ENCODE data around the gene WDR36. TPM values are rescaled to one million over a fixed set of nuclear protein-coding genes. Genes with fewer than 3 reads are reported as not detected.

The WDR36 gene
- total and polyA plus RNA-seq, 2 of the 13 experiments (the other 11 are each of a cell fraction or from before 2014, with no cell fraction given): 18.2 to 40.6 TPM

DNA sequence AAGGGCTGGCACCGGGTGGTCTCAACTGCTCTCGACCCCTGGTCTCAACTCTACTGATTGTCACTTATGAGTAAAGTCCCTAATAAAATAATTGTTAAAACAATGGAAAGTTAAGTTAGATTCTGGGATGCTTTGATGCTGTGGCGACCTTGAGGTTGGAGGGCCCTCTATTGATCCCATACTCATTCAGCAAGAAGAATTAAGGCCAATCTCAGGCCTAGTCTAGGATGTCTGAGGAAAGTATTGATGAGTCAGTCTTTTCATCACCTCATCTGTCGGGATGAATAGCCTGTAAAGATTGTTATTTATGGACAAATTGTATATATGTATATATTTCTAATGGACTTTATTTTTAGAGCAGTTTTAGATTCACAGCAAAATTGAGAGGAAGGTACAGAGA is 50.8 kb downstream of the WDR36 start:
- no peak for TF ChIP-seq ELF1 (CRISPR knock-in tag; IDR thresholded peaks at IDR 0.05)
- 0 out of 2 replicates have a peak, but pooled peaks have one; percentile 11 for TF ChIP-seq MAFF (IDR thresholded peaks at IDR 0.05; ENCODE audit: low read depth, low read length)
- peak; percentile 29 to 54; a peak in 3 of 4 replicates for TF ChIP-seq MAFK (conservative IDR thresholded peaks at IDR 0.05 in 1 of 2, IDR thresholded peaks at IDR 0.05 in 1 of 2; ENCODE audit: low read length in 2 of 2)
- Histone ChIP-seq H3K79me2 (ENCODE audit: insufficient read depth, low read length) (no peaks in the 10 kb centered on the region), H4K20me1 (ENCODE audit: insufficient read depth, low read length) (no peaks in the 10 kb centered on the region), H3K9ac (ENCODE audit: insufficient read depth, low read depth, low read length) (no peak overlapping the region), H2AFZ (ENCODE audit: low read length) (no peak overlapping the region), H3K4me3 (replicated peaks in 1 of 3; ENCODE audit: insufficient read depth in 1 of 3, low read depth in 2 of 3, low read length in 3 of 3) (no peak overlapping the region), H3K4me2 (ENCODE audit: low read depth, low read length) (no peak overlapping the region), H3K4me1 (ENCODE audit: insufficient read depth, low read length) (no peaks in the 10 kb centered on the region), H3K27ac (ENCODE audit: extremely low read length, insufficient read depth, low read length) (no peak overlapping the region), H3K36me3 (replicated peaks in 1 of 2; ENCODE audit: control insufficient read depth in 1 of 2, insufficient read depth in 2 of 2, low read length in 2 of 2) (no peaks in the 10 kb centered on the region), H3K27me3 (ENCODE audit: control insufficient read depth in 1 of 2, insufficient read depth in 2 of 2, low read length in 2 of 2) (no peaks in the 10 kb centered on the region; a peak in 1 of 5 replicates), H3K9me3 (ENCODE audit: low read length) (no peaks in the 10 kb centered on the region)
- CTCF ChIA-PET (ENCODE audit: low intra/inter-chr PET ratio, low total read pairs): no interaction called here
- DNase-seq (ENCODE audit: low spot score) (no peak), ATAC-seq (no peak), FAIRE-seq (no peak)
- no TSS peak for BruUV-seq (replicated peaks)
- WGBS (ENCODE audit: low lambda C conversion rate): 22% methylated on average over 4 of the region's 4 CpGs
- intact Hi-C loops (cut with micrococcal nuclease; ENCODE audit: unreplicated experiment) (no loop called here), in situ Hi-C loops (cut with HindIII; ENCODE audit: extremely low pct_ligation_motif_present, low pct_unique_long_range_greater_than_20kb) (no loop called here)
- POLR2A ChIA-PET: no interaction called here

DNA sequence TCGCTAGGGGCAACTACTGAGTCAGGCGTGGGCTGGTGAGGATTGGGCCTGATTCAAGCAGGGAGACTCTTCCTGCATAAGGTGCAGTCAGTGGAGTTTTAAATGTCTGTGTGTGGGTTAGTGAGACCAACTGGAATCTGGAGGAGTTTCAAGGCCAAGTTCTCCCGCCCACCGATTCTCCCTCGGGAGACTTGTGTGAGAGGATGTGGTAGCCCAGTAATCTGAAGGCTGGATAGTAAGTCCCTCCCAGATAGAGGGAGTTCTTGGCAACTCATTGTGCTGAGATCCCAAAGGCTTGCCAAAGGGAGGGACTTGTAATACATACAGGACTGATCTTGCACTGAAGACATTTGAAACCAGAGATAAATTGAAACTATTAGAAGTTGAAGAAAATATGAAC is 51.8 kb downstream of the WDR36 start:
- Histone ChIP-seq H3K4me3 (replicated peaks in 1 of 3; ENCODE audit: insufficient read depth in 1 of 3, low read depth in 2 of 3, low read length in 3 of 3) (no peak overlapping the region), H3K9me3 (ENCODE audit: low read length) (no peaks in the 10 kb centered on the region), H3K27me3 (ENCODE audit: control insufficient read depth in 1 of 2, insufficient read depth in 2 of 2, low read length in 2 of 2) (no peaks in the 10 kb centered on the region; a peak in 1 of 5 replicates), H3K79me2 (ENCODE audit: insufficient read depth, low read length) (no peaks in the 10 kb centered on the region), H3K27ac (ENCODE audit: extremely low read length, insufficient read depth, low read length) (no peak overlapping the region), H4K20me1 (ENCODE audit: insufficient read depth, low read length) (no peaks in the 10 kb centered on the region), H3K9ac (ENCODE audit: insufficient read depth, low read depth, low read length) (no peak overlapping the region), H2AFZ (ENCODE audit: low read length) (no peak overlapping the region), H3K4me2 (ENCODE audit: low read depth, low read length) (no peak overlapping the region), H3K36me3 (replicated peaks in 1 of 2; ENCODE audit: control insufficient read depth in 1 of 2, insufficient read depth in 2 of 2, low read length in 2 of 2) (no peaks in the 10 kb centered on the region), H3K4me1 (ENCODE audit: insufficient read depth, low read length) (no peaks in the 10 kb centered on the region)
- ATAC-seq (no peak), FAIRE-seq (no peak), DNase-seq (ENCODE audit: low spot score) (no peak)
- BruUV-seq (replicated peaks): no TSS peak
- WGBS (ENCODE audit: low lambda C conversion rate): 3% methylated on average over 4 of the region's 5 CpGs
- ChIA-PET CTCF (ENCODE audit: low intra/inter-chr PET ratio, low total read pairs) (no interaction called here), POLR2A (no interaction called here)
- intact Hi-C loops (cut with micrococcal nuclease; ENCODE audit: unreplicated experiment) (no loop called here), in situ Hi-C loops (cut with HindIII; ENCODE audit: extremely low pct_ligation_motif_present, low pct_unique_long_range_greater_than_20kb) (no loop called here)
- TF ChIP-seq, protein P1, sequence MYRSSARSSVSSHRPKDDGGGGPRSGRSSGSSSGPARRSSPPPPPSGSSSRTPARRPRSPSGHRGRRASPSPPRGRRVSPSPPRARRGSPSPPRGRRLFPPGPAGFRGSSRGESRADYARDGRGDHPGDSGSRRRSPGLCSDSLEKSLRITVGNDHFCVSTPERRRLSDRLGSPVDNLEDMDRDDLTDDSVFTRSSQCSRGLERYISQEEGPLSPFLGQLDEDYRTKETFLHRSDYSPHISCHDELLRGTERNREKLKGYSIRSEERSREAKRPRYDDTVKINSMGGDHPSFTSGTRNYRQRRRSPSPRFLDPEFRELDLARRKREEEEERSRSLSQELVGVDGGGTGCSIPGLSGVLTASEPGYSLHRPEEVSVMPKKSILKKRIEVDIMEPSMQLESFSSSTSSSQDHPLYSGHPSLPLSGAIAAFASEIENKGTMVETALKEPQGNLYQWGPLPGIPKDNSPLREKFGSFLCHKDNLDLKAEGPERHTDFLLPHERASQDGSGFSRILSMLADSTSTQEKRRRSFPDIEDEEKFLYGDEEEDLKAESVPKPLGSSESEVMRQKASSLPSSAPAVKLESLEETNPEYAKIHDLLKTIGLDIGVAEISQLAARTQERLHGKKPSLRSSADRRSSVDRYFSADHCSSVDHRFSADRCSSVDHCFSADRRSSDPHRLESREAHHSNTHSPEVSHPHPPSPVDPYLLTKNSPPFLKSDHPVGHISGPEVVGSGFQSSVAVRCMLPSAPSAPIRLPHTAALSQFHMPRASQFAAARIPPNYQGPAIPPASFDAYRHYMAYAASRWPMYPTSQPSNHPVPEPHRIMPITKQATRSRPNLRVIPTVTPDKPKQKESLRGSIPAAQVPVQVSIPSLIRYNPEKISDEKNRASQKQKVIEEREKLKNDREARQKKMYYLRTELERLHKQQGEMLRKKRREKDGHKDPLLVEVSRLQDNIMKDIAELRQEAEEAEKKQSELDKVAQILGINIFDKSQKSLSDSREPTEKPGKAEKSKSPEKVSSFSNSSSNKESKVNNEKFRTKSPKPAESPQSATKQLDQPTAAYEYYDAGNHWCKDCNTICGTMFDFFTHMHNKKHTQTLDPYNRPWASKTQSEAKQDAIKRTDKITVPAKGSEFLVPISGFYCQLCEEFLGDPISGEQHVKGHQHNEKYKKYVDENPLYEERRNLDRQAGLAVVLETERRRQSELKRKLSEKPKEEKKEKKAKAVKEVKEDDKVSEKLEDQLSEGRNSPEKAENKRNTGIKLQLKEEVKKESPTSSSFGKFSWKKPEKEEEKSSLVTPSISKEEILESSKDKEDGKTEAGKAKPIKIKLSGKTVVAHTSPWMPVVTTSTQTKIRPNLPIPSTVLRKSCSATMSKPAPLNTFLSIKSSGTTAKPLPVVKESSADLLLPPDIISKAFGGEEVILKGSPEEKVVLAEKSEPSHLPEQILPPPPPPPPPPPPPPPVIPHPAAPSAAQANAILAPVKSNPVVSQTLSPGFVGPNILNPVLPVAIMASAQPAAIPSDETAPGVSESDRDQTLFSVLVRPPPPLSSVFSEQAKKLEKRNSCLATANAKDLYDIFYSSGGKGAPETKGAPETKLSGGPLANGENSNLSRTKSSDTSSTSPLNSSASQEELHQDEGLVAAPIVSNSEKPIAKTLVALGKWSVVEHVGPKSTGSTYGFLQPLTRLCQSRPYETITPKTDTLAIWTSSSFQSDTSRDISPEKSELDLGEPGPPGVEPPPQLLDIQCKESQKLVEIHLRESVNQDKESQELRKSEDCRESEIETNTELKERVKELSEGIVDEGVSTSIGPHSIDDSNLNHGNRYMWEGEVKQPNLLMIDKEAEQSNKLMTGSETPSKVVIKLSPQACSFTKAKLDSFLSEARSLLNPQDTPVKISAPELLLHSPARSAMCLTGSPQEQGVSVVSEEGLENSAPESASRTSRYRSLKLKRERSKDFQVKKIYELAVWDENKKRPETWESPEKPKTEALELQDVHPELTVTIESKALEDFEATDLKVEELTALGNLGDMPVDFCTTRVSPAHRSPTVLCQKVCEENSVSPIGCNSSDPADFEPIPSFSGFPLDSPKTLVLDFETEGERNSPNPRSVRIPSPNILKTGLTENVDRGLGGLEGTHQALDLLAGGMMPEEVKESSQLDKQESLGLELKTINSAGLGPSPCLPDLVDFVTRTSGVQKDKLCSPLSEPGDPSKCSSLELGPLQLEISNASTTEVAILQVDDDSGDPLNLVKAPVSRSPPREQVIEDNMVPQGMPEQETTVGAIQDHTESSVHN (CRISPR knock-in tag; IDR thresholded peaks at IDR 0.05): no peak
- TF ChIP-seq MATR3 (CRISPR knock-in tag; IDR thresholded peaks at IDR 0.05) (no peak), SOX5 (CRISPR knock-in tag; IDR thresholded peaks at IDR 0.05; ENCODE audit: borderline replicate concordance) (no peak), ZNF615 (CRISPR knock-in tag; IDR thresholded peaks at IDR 0.05; ENCODE audit: borderline replicate concordance) (no peak), ARHGAP35 (CRISPR knock-in tag; IDR thresholded peaks at IDR 0.05; ENCODE audit: borderline replicate concordance) (no peak), KAT7 (CRISPR knock-in tag; IDR thresholded peaks at IDR 0.05; ENCODE audit: borderline replicate concordance) (no peak)
- TF ChIP-seq, protein P2, sequence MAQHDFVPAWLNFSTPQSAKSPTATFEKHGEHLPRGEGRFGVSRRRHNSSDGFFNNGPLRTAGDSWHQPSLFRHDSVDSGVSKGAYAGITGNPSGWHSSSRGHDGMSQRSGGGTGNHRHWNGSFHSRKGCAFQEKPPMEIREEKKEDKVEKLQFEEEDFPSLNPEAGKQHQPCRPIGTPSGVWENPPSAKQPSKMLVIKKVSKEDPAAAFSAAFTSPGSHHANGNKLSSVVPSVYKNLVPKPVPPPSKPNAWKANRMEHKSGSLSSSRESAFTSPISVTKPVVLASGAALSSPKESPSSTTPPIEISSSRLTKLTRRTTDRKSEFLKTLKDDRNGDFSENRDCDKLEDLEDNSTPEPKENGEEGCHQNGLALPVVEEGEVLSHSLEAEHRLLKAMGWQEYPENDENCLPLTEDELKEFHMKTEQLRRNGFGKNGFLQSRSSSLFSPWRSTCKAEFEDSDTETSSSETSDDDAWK (CRISPR knock-in tag; IDR thresholded peaks at IDR 0.05): no peak
